ENCODE data around the gene C19orf67. TPM values are rescaled to one million over a fixed set of nuclear protein-coding genes. Genes with fewer than 3 reads are reported as not detected.

The C19orf67 gene
- total RNA-seq, 1 experiment from 2014 or later = 0.39 TPM

DNA sequence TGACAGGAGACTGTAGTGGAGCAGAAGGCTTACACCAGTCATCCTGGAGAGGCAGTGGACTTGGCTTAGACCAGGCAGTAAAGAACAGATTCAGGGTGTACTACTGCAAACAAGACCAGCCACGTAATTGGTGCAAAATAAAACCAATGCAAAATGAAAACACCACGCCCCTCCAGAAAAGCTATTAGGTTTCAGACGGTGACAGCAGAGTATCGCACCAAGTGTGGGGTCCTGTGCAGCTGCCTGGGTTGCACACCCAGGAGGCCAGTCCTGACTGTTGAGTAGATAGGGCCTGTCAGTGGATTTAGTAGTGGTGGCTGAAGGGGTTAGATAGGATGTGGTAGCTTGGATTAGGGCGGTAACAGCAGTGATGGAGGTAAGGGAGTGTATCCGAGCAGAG, 37.3 kb upstream of the C19orf67 start:
- 0 out of 5 replicates have a peak overlapping the region, but pooled peaks of 1 of the 2 experiments have one; percentile 10 for H3K4me3 Mint-ChIP-seq
- no peaks in the 10 kb centered on the region for H3K9me3 Mint-ChIP-seq

More for the DNA sequence above, 37.3 kb upstream of the C19orf67 start:
- Histone ChIP-seq H2BK15ac (ENCODE audit: low read depth, low read length) (no peak overlapping the region), H4K5ac (ENCODE audit: insufficient read length, low read depth, low read length) (no peak overlapping the region), H4K91ac (ENCODE audit: insufficient read length, low read depth, low read length) (no peak overlapping the region), H3K4ac (ENCODE audit: low read depth, low read length) (no peak overlapping the region), H3K23ac (ENCODE audit: insufficient read length, low read depth, low read length) (no peak overlapping the region), H2BK120ac (ENCODE audit: low read depth, low read length, poor library complexity, severe bottlenecking) (no peak overlapping the region), H3K79me1 (ENCODE audit: insufficient read depth, low read depth, low read length, poor library complexity, severe bottlenecking) (no peaks in the 10 kb centered on the region), H2BK12ac (ENCODE audit: insufficient read length, low read depth, low read length) (no peak overlapping the region), H3K18ac (ENCODE audit: insufficient read length, low read depth, low read length) (no peak overlapping the region), H3K4me1 (ENCODE audit: insufficient read depth, low read length) (no peaks in the 10 kb centered on the region), H4K8ac (replicated peaks; ENCODE audit: insufficient read length, low read depth, low read length) (no peak overlapping the region), H3K27me3 (ENCODE audit: insufficient read depth, low read length) (no peaks in the 10 kb centered on the region), H4K20me1 (ENCODE audit: control insufficient read depth, insufficient read depth, insufficient read length) (no peaks in the 10 kb centered on the region), H3K9ac (ENCODE audit: extremely low read depth, insufficient read length, low read length) (no peak overlapping the region), H2BK5ac (ENCODE audit: insufficient read length, low read length) (no peak overlapping the region), H2AFZ (ENCODE audit: low read length) (no peak overlapping the region), H3K79me2 (ENCODE audit: insufficient read depth, low read length) (no peaks in the 10 kb centered on the region), H3K9me3 (ENCODE audit: control insufficient read depth, low read depth, low read length) (no peaks in the 10 kb centered on the region), H3K4me2 (ENCODE audit: insufficient read depth, insufficient read length, low read length) (no peak overlapping the region), H3T11ph (ENCODE audit: low read length) (no peak overlapping the region), H3K14ac (ENCODE audit: insufficient read depth, low read length) (no peak overlapping the region), H3K23me2 (ENCODE audit: insufficient read length, low read depth, low read length, poor library complexity, severe bottlenecking) (peaks cover 8% of the 10 kb centered on the region), H2AK5ac (ENCODE audit: insufficient read length, low read length) (no peak overlapping the region), H3K27ac (ENCODE audit: insufficient read length, low read depth, low read length) (no peak overlapping the region), H3K56ac (ENCODE audit: insufficient read length, low read depth, low read length) (no peak overlapping the region), H2BK20ac (ENCODE audit: low read depth, low read length, poor library complexity, severe bottlenecking) (no peak overlapping the region)
- WGBS (ENCODE audit: extremely low coverage, insufficient read length, low lambda C conversion rate) = no CpG with 5 or more reads among the region's 6 CpGs
- Mint-ChIP-seq H3K27me3 (ENCODE audit: low read depth) (no peaks in the 10 kb centered on the region), H3K4me1 (peaks cover 9 to 10% of the 10 kb centered on the region in 2 experiments), H3K27ac (peak overlapping the region in 1 of 3 experiments; percentile 28; a peak in 1 of 7 replicates), H3K36me3 (ENCODE audit: insufficient read depth in 1 of 3, low read depth in 3 of 3) (peaks cover 29 to 59% (median 52%) of the 10 kb centered on the region in 3 experiments; a peak in 6 of 7 replicates)
- no peak for DNase-seq
- TF ChIP-seq, protein P1, sequence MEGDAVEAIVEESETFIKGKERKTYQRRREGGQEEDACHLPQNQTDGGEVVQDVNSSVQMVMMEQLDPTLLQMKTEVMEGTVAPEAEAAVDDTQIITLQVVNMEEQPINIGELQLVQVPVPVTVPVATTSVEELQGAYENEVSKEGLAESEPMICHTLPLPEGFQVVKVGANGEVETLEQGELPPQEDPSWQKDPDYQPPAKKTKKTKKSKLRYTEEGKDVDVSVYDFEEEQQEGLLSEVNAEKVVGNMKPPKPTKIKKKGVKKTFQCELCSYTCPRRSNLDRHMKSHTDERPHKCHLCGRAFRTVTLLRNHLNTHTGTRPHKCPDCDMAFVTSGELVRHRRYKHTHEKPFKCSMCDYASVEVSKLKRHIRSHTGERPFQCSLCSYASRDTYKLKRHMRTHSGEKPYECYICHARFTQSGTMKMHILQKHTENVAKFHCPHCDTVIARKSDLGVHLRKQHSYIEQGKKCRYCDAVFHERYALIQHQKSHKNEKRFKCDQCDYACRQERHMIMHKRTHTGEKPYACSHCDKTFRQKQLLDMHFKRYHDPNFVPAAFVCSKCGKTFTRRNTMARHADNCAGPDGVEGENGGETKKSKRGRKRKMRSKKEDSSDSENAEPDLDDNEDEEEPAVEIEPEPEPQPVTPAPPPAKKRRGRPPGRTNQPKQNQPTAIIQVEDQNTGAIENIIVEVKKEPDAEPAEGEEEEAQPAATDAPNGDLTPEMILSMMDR (conservative IDR thresholded peaks at IDR 0.05) = no peak

Data from H9 (cell line).